K562 (cell line): Measurements from ENCODE around the gene MRPL27.

Experiments used
- BACH1 ChIP-seq: fragments of 200-800 bp; sonication (Bioruptor generic); IDR thresholded peaks from 2 replicates; pipeline ENCODE4 v1.6.1; 2016; ENCODE audit warnings: missing genetic modification characterization, missing compliant biosample characterization
- CTCF ChIP-seq, 3 experiments: IDR thresholded peaks in 2 of 3; conservative IDR thresholded peaks in 1 of 3; 2 replicates each; pipeline ENCODE4 v1.5.1; 2011 to 2012; ENCODE audit warnings: low read length in 3 of 3, mild to moderate bottlenecking in 3 of 3, control low read depth in 2 of 3, improper control_type of control experiment in 1 of 3, inconsistent platforms in 1 of 3, low read depth in 1 of 3, mixed read lengths in 1 of 3, moderate library complexity in 1 of 3; ENCODE audit not compliant: insufficient read depth in 2 of 3
- E2F4 ChIP-seq: sonication (generic); formaldehyde crosslinking; IDR thresholded peaks from 2 replicates; pipeline ENCODE4 v1.8.0; 2022; ENCODE audit warnings: mild to moderate bottlenecking, low read depth, missing genetic modification reagents
- ELF4 ChIP-seq: fragments of 450-650 bp; formaldehyde crosslinking; IDR thresholded peaks from 2 replicates; pipeline ENCODE4 v1.4.0; 2022; ENCODE audit warnings: missing genetic modification characterization
- NFIC ChIP-seq: fragments of 450-650 bp; IDR thresholded peaks from 2 replicates; pipeline ENCODE4 v1.6.1; 2017; ENCODE audit warnings: mild to moderate bottlenecking, inconsistent platforms
- RB1 ChIP-seq: fragments of 450-650 bp; IDR thresholded peaks from 2 replicates; pipeline ENCODE4 v1.6.1; 2017; ENCODE audit warnings: low read depth, mild to moderate bottlenecking
- RCOR1 ChIP-seq, 2 experiments: IDR thresholded peaks; 2 replicates each; pipeline ENCODE4 v1.6.1; 2012; ENCODE audit warnings: low read depth in 2 of 2, low read length in 2 of 2, borderline replicate concordance in 1 of 2, improper control_type of control experiment in 1 of 2
- SNIP1 ChIP-seq: fragments of 450-650 bp; IDR thresholded peaks from 2 replicates; pipeline ENCODE4 v1.7.1; 2017; ENCODE audit warnings: low read depth, mild to moderate bottlenecking
- THRAP3 ChIP-seq: fragments of 450-650 bp; IDR thresholded peaks from 2 replicates; pipeline ENCODE4 v1.6.1; 2016; ENCODE audit warnings: mild to moderate bottlenecking, inconsistent platforms, borderline replicate concordance

- TF ChIP-seq RCOR1 (IDR thresholded peaks at IDR 0.05; ENCODE audit: borderline replicate concordance in 1 of 2, low read depth in 2 of 2, low read length in 2 of 2) (no peak), NFIC (no peak), RB1 (no peak), THRAP3 (no peak), E2F4 (CRISPR knock-in tag) (no peak), BACH1 (no peak), SNIP1 (no peak), CTCF (IDR thresholded peaks at IDR 0.05 in 2 of 3, conservative IDR thresholded peaks at IDR 0.05 in 1 of 3; ENCODE audit: insufficient read depth in 2 of 3, low read depth in 1 of 3, low read length in 3 of 3) (no peak), ELF4 (CRISPR knock-in tag) (no peak)
These were observed 6.6 kb upstream of the MRPL27 start for GRCh38 chr17:50379351-50380132.
